OCI-LY1 (cell line): Measurements from ENCODE around the gene CCNQ.

Experiments
- H2AFZ ChIP-seq: fragments of 200-600 bp; sonication (generic), shearing (Covaris generic); 2 replicates; pipeline ENCODE4 v1.6.0; 2014; ENCODE audit warnings: antibody characterized with exemption, mild to moderate bottlenecking, low read length
- H3F3A ChIP-seq: fragments of 200-600 bp; sonication (generic), shearing (Covaris generic); 2 replicates; pipeline ENCODE4 v1.6.0; 2014; ENCODE audit warnings: mild to moderate bottlenecking, antibody characterized with exemption, low read length, moderate library complexity; ENCODE audit not compliant: insufficient read depth
- H3K27ac ChIP-seq: fragments of 200-600 bp; sonication (generic); 2 replicates; pipeline ENCODE4 v1.5.1; 2014; ENCODE audit warnings: low read length, mixed run types, mild to moderate bottlenecking, low read depth; ENCODE audit not compliant: poor library complexity, severe bottlenecking
- H3K27me3 ChIP-seq: fragments of 200-600 bp; sonication (generic); 2 replicates; pipeline ENCODE4 v1.6.0; 2014; ENCODE audit warnings: antibody characterized with exemption, mild to moderate bottlenecking, low read length, moderate library complexity; ENCODE audit not compliant: insufficient read depth
- H3K36me3 ChIP-seq: fragments of 200-600 bp; sonication (generic); 2 replicates; pipeline ENCODE4 v1.6.1; 2014; ENCODE audit warnings: mild to moderate bottlenecking, antibody characterized with exemption, low read length, moderate library complexity, mixed read lengths; ENCODE audit not compliant: insufficient read depth
- H3K4me1 ChIP-seq: fragments of 200-600 bp; sonication (generic); 2 replicates; pipeline ENCODE4 v1.5.1; 2014; ENCODE audit warnings: mild to moderate bottlenecking, low read length, moderate library complexity; ENCODE audit not compliant: insufficient read depth, severe bottlenecking
- H3K4me2 ChIP-seq: fragments of 200-600 bp; sonication (generic), shearing (Covaris generic); 2 replicates; pipeline ENCODE4 v1.6.1; 2014; ENCODE audit warnings: low read length
- H3K4me3 ChIP-seq: fragments of 200-600 bp; sonication (generic); 2 replicates; pipeline ENCODE4 v1.5.1; 2014; ENCODE audit warnings: low read length, low read depth, mild to moderate bottlenecking, mixed read lengths; ENCODE audit not compliant: poor library complexity, severe bottlenecking
- H3K79me2 ChIP-seq: fragments of 200-600 bp; shearing (Covaris generic); 2 replicates; pipeline ENCODE4 v1.6.1; 2016; ENCODE audit warnings: mixed run types, low read length, mixed read lengths; ENCODE audit not compliant: insufficient read depth
- H3K9ac ChIP-seq: fragments of 200-600 bp; sonication (generic), shearing (Covaris generic); 2 replicates; pipeline ENCODE4 v1.6.1; 2014; ENCODE audit warnings: mild to moderate bottlenecking, low read length, mixed read lengths
- H3K9me2 ChIP-seq: fragments of 200-600 bp; sonication (generic), shearing (Covaris generic); 2 replicates; pipeline ENCODE4 v1.6.1; 2014; ENCODE audit warnings: low read depth, mild to moderate bottlenecking, low read length, mixed read lengths
- H3K9me3 ChIP-seq: fragments of 200-600 bp; shearing (Covaris generic); 2 replicates; pipeline ENCODE4 v1.6.1; 2014; ENCODE audit warnings: low read length, mixed read lengths
- H4K20me1 ChIP-seq: fragments of 200-600 bp; sonication (generic), shearing (Covaris generic); 2 replicates; pipeline ENCODE4 v1.6.0; 2016; ENCODE audit warnings: mild to moderate bottlenecking, low read length; ENCODE audit not compliant: insufficient read depth
- EZH2 ChIP-seq: fragments of 200-600 bp; sonication (generic), shearing (Covaris generic); IDR thresholded peaks from 2 replicates; pipeline ENCODE4 v1.8.0; 2017; ENCODE audit warnings: borderline replicate concordance, mixed run types, mild to moderate bottlenecking, antibody characterized with exemption, low read length, moderate library complexity, mixed read lengths
- TF ChIP-seq, protein P1 (sequence below): fragments of 200-600 bp; sonication (generic), shearing (Covaris generic); IDR thresholded peaks from 2 replicates; pipeline ENCODE4 v1.5.1; 2017; ENCODE audit warnings: mild to moderate bottlenecking, antibody characterized with exemption, low read length, moderate library complexity, mixed read lengths

The CCNQ gene

DNA sequence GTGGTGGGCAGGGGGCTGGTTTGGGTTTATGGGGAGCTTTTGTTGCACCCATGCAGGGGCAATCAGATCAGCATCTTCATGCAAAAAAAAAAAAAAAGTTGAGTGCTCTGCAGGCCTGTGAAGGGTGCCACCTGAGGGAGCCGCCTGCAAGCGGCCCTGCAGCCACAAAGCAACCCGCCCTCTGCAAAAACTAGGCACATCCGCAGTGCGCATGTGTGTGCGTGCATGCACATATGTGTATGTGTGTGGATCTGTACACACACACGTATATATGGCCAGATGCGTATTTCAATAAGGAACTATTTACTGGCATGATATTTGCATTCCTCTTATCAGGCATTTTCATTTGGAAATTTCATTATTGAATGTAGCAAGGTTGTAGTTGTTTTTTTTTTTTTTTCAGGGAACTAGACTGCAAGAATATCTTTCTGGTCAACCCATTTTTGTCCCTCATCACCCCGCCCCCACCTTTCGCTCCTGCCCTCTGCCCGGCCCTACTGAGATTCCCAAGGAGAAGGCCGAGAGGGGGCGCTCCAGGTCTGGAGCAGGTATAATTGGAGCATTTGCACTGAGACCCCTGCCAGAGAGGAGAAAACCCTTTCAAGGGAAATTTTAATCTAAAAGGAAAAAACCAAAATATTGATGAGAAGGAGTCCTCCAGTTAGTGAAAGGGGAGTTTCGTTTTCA lies 18.1 kb downstream of the CCNQ start:
- no peak overlapping the region for H3K4me3 ChIP-seq
- no peaks in the 10 kb centered on the region for H3K27me3 ChIP-seq
- H4K20me1 ChIP-seq: no peaks in the 10 kb centered on the region
- peaks cover 13% of the 10 kb centered on the region for H3K4me1 ChIP-seq
- no peaks in the 10 kb centered on the region for H3K36me3 ChIP-seq
- H3F3A ChIP-seq: no peaks in the 10 kb centered on the region
- H3K9me3 ChIP-seq: no peaks in the 10 kb centered on the region
- no peaks in the 10 kb centered on the region for H3K79me2 ChIP-seq
- H3K9ac ChIP-seq: no peak overlapping the region
- H2AFZ ChIP-seq: no peak overlapping the region
- no peak overlapping the region for H3K4me2 ChIP-seq
- no peaks in the 10 kb centered on the region for H3K9me2 ChIP-seq
- TF ChIP-seq, protein P1, sequence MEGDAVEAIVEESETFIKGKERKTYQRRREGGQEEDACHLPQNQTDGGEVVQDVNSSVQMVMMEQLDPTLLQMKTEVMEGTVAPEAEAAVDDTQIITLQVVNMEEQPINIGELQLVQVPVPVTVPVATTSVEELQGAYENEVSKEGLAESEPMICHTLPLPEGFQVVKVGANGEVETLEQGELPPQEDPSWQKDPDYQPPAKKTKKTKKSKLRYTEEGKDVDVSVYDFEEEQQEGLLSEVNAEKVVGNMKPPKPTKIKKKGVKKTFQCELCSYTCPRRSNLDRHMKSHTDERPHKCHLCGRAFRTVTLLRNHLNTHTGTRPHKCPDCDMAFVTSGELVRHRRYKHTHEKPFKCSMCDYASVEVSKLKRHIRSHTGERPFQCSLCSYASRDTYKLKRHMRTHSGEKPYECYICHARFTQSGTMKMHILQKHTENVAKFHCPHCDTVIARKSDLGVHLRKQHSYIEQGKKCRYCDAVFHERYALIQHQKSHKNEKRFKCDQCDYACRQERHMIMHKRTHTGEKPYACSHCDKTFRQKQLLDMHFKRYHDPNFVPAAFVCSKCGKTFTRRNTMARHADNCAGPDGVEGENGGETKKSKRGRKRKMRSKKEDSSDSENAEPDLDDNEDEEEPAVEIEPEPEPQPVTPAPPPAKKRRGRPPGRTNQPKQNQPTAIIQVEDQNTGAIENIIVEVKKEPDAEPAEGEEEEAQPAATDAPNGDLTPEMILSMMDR: peak; percentile 32
- no peak for TF ChIP-seq EZH2
- H3K27ac ChIP-seq: no peak overlapping the region

DNA sequence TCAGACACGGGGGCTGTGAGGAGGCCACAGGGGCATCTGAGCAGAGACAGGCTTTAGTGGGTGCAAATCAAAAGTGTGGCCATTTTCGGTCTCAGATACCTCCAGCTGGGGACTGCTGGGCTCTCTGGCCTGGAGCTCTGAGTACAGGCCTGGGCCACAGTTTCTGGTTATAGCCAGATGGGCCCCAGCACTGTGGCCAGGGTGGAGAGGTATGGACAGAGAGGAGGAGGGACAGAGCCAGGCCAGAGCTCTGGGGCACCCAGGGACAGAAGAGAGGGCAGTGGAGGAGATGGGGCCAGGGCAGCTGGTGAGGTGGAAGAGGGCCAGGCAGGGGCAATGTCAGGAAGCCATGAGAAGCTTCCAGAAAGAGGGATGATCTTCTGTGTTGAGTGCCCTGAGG lies 20.1 kb downstream of the CCNQ start:
- TF ChIP-seq, protein P1: no peak
- no peak for TF ChIP-seq EZH2
- H3F3A ChIP-seq: no peaks in the 10 kb centered on the region

DNA sequence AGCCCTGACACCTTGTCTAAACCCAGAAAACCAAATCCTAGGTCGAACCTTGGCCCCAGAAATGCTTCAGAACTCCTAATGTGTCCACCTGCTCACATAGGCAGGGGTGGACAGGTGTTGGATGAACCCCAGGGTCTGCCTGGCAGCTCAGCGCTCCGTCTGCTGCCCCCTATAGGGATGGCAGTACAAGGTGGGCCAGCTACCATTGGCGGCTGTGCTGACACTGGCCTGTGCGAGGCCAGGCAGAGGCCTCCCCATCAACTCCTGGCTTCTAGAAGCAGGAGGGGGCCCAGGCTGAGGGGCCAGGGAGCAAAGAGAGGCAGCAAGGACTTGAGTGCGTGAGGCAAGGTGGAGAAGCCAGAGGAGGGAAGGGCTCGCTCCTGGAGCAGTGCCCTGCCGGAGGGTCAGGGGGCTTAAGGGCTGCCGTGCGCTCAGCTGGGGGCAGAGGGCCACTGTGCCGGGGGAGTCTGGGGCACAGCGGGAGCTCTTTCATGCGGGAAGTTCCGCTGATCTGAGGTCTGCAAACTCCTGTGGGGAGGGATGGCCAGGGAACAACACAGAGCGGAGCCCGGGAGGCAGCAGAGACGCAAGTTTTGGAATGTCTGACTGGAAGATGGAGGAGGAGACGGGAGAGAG lies 20.6 kb downstream of the CCNQ start:
- H3K27ac ChIP-seq: no peak overlapping the region
- H3K4me1 ChIP-seq: peaks cover 9% of the 10 kb centered on the region
- H3F3A ChIP-seq: no peaks in the 10 kb centered on the region
- no peaks in the 10 kb centered on the region for H3K9me2 ChIP-seq
- H3K4me2 ChIP-seq: no peak overlapping the region
- no peaks in the 10 kb centered on the region for H3K9me3 ChIP-seq
- H3K79me2 ChIP-seq: no peaks in the 10 kb centered on the region
- no peaks in the 10 kb centered on the region for H3K27me3 ChIP-seq
- no peaks in the 10 kb centered on the region for H3K36me3 ChIP-seq
- no peak overlapping the region for H3K4me3 ChIP-seq
- no peak overlapping the region for H3K9ac ChIP-seq
- H4K20me1 ChIP-seq: no peaks in the 10 kb centered on the region
- TF ChIP-seq EZH2: no peak
- TF ChIP-seq, protein P1: peak; percentile 19; the same call in 1 of the 2 replicates
- H2AFZ ChIP-seq: no peak overlapping the region

More for the DNA sequence above, 20.1 kb downstream of the CCNQ start:
- Histone ChIP-seq H3K9me3 (no peaks in the 10 kb centered on the region), H3K4me2 (no peak overlapping the region), H3K27ac (no peak overlapping the region), H2AFZ (no peak overlapping the region), H3K79me2 (no peaks in the 10 kb centered on the region), H4K20me1 (no peaks in the 10 kb centered on the region), H3K4me3 (no peak overlapping the region), H3K4me1 (peaks cover 13% of the 10 kb centered on the region), H3K9me2 (no peaks in the 10 kb centered on the region), H3K9ac (no peak overlapping the region), H3K27me3 (no peaks in the 10 kb centered on the region), H3K36me3 (no peaks in the 10 kb centered on the region)
